ENCODE results near the gene RNU6-1.

RNU6-1 gene

GRCh38 chr15:67831363-67831762 lies 8.5 kb downstream of the RNU6-1 start:
- no peak overlapping the region for H3K27ac ChIP-seq (ENCODE audit: insufficient read depth in 1 of 2, low read depth in 1 of 2, low read length in 2 of 2, poor library complexity in 1 of 2, severe bottlenecking in 2 of 2)
- peaks cover 15 to 100% (median 50%) of the 10 kb centered on the region in 5 experiments for H3K27me3 ChIP-seq (replicated peaks in 2 of 5; ENCODE audit: control insufficient read depth in 4 of 5, insufficient read depth in 5 of 5, low read length in 4 of 5)
- H3K9me3 ChIP-seq (ENCODE audit: control extremely low read depth in 1 of 5, control insufficient read depth in 4 of 5, insufficient read depth in 2 of 5, low read depth in 1 of 5, low read length in 4 of 5), result peaks cover 0 to 2% (median 0%) of the 10 kb centered on the region in 5 experiments
- no peak overlapping the region for H3K4me3 ChIP-seq (ENCODE audit: control insufficient read depth in 1 of 7, extremely low read depth in 1 of 7, insufficient read depth in 4 of 7, low read depth in 2 of 7, low read length in 6 of 7)
- no peak for DNase-seq
- ChIA-PET POLR2A (no interaction called here), CTCF (interaction anchor here (1.1 to 2.0 kb wide), 4 partner anchors 47 to 374 kb away, joined by 3 to 5 read pairs (median 3); no protein-coding TSS in a partner anchor)
- peaks cover 11 to 77% (median 62%) of the 10 kb centered on the region in 4 experiments for H3K4me1 ChIP-seq (ENCODE audit: control extremely low read depth in 1 of 4, control insufficient read depth in 4 of 4, insufficient read depth in 4 of 4, low read length in 3 of 4)
- no peaks in the 10 kb centered on the region for H3K36me3 ChIP-seq (ENCODE audit: control insufficient read depth in 4 of 4, insufficient read depth in 4 of 4, low read length in 3 of 4)

DNA sequence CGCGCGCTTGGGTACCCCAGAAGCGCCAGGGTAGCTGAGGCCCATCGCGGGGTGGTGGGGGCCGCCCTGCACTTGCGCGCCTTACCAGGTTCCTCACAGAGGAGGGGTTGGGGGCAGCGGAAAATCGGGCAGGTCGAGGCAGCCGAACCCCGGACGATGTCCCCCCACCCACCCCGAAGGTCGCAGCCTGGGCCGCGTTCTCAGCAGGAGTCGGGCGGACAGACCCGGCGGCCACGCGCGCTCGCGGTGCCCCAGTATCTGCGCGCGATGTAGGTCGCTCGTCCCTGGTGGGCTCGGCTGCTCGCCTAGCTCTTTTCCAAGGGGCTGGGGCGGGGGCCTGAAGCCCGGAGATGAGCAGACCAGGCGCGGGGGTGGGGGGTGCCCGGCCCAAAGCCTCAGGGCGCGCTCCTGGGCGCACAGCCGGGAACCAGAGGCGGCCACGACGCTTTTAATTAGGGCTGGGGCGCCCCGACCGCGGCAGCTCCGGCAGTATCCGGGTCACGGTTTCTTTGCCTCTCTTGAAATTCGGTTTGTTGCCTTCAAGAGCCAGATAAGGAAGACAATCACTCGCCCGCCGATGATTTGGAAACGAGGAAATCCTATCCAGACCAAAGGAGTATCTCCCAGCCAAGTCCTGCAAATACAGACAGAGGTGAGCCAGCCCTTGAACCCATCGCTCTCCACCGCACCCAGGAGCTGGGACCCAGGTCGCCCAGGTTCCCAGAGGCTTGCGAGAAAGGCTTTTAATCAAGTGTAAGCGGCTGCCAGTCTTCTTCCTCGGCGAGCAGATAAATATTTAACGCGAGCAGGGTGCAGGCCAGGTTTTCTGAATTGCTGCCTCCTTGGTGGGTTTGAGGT lies 10.0 kb downstream of the RNU6-1 start:
- Histone ChIP-seq H3K4me3 (ENCODE audit: control insufficient read depth in 1 of 7, extremely low read depth in 1 of 7, insufficient read depth in 4 of 7, low read depth in 2 of 7, low read length in 6 of 7) (peak overlapping the region in 2 of 7 experiments; percentile 5 to 33), H3K9me3 (ENCODE audit: control extremely low read depth in 1 of 5, control insufficient read depth in 4 of 5, insufficient read depth in 2 of 5, low read depth in 1 of 5, low read length in 4 of 5) (peaks cover 0 to 2% (median 0%) of the 10 kb centered on the region in 5 experiments), H3K4me1 (ENCODE audit: control extremely low read depth in 1 of 4, control insufficient read depth in 4 of 4, insufficient read depth in 4 of 4, low read length in 3 of 4) (peaks cover 6 to 74% (median 57%) of the 10 kb centered on the region in 4 experiments), H3K36me3 (ENCODE audit: control insufficient read depth in 4 of 4, insufficient read depth in 4 of 4, low read length in 3 of 4) (no peaks in the 10 kb centered on the region), H3K27me3 (replicated peaks in 2 of 5; ENCODE audit: control insufficient read depth in 4 of 5, insufficient read depth in 5 of 5, low read length in 4 of 5) (peaks cover 15 to 98% (median 51%) of the 10 kb centered on the region in 5 experiments), H3K27ac (ENCODE audit: insufficient read depth in 1 of 2, low read depth in 1 of 2, low read length in 2 of 2, poor library complexity in 1 of 2, severe bottlenecking in 2 of 2) (no peak overlapping the region)
- CTCF ChIA-PET, result no interaction called here
- POLR2A ChIA-PET, result interaction anchor here (0.6 kb wide), 1 partner anchor 41 kb away, joined by 3 read pairs; no protein-coding TSS in a partner anchor
- 11% methylated on average over 62 of the region's 68 CpGs for WGBS (ENCODE audit: insufficient coverage)
- DNase-seq, result peak in 2 of 3 donors; percentile 23 to 26

GRCh38 chr15:67828969-67829646 lies 10.7 kb downstream of the RNU6-1 start:
- Histone ChIP-seq H3K4me1 (ENCODE audit: control extremely low read depth in 1 of 4, control insufficient read depth in 4 of 4, insufficient read depth in 4 of 4, low read length in 3 of 4) (peaks cover 3 to 70% (median 50%) of the 10 kb centered on the region in 4 experiments), H3K4me3 (ENCODE audit: control insufficient read depth in 1 of 7, extremely low read depth in 1 of 7, insufficient read depth in 4 of 7, low read depth in 2 of 7, low read length in 6 of 7) (peak overlapping the region in 3 of 7 experiments; percentile 27 to 33 (median 33)), H3K27me3 (replicated peaks in 2 of 5; ENCODE audit: control insufficient read depth in 4 of 5, insufficient read depth in 5 of 5, low read length in 4 of 5) (peaks cover 13 to 98% (median 54%) of the 10 kb centered on the region in 5 experiments), H3K36me3 (ENCODE audit: control insufficient read depth in 4 of 4, insufficient read depth in 4 of 4, low read length in 3 of 4) (no peaks in the 10 kb centered on the region), H3K27ac (ENCODE audit: insufficient read depth in 1 of 2, low read depth in 1 of 2, low read length in 2 of 2, poor library complexity in 1 of 2, severe bottlenecking in 2 of 2) (no peak overlapping the region), H3K9me3 (ENCODE audit: control extremely low read depth in 1 of 5, control insufficient read depth in 4 of 5, insufficient read depth in 2 of 5, low read depth in 1 of 5, low read length in 4 of 5) (peaks cover 0 to 2% (median 0%) of the 10 kb centered on the region in 5 experiments)
- DNase-seq, result peak in 2 of 3 donors; percentile 50 to 59
- ChIA-PET CTCF (no interaction called here), POLR2A (no interaction called here)
- 6% methylated on average over 32 of the region's 54 CpGs for WGBS (ENCODE audit: insufficient coverage)

DNA sequence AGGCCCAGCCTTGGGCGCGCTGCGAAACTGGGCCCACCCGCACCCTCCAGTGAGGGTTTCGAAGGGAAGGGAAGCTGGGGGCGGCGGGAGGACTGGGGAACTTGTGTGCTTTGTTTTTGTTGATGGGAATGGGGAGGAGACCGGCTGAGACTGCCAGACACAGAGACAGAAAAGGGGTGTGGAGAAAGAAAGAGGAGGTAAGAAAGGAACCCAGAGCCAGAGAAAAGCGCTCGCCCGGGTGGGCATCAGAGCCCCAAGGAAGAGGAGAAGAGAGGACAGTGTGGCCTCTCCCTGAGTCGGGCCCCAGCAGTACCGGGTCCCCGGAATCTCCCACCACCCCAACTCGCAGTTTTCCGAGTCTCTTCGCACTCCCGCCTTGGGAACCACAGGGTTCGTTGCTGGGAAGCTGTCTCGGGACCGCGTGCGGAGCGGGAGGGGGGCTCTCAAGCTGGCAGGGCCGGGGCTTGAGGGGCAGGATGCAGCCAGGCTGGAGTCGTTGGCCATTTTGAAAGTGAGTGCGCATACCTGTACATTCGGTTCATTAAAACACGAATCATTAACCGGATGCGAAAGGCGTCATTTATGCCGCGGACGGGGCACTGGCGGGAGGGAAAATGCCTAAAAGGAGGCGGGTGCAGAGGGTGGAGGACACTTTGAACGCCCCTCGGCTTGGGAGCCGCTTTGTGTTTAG lies 11.4 kb downstream of the RNU6-1 start:
- peak in 1 of 3 donors; percentile 18 for DNase-seq
- H3K4me3 ChIP-seq (ENCODE audit: control insufficient read depth in 1 of 7, extremely low read depth in 1 of 7, insufficient read depth in 4 of 7, low read depth in 2 of 7, low read length in 6 of 7), result peak overlapping the region in 4 of 7 experiments; percentile 27 to 48 (median 32)
- no peaks in the 10 kb centered on the region for H3K36me3 ChIP-seq (ENCODE audit: control insufficient read depth in 4 of 4, insufficient read depth in 4 of 4, low read length in 3 of 4)
- POLR2A ChIA-PET, result no interaction called here
- CTCF ChIA-PET, result no interaction called here
- peaks cover 2 to 69% (median 48%) of the 10 kb centered on the region in 4 experiments for H3K4me1 ChIP-seq (ENCODE audit: control extremely low read depth in 1 of 4, control insufficient read depth in 4 of 4, insufficient read depth in 4 of 4, low read length in 3 of 4)
- WGBS (ENCODE audit: insufficient coverage), result 3% methylated on average over 36 of the region's 40 CpGs
- peaks cover 0 to 2% (median 0%) of the 10 kb centered on the region in 5 experiments for H3K9me3 ChIP-seq (ENCODE audit: control extremely low read depth in 1 of 5, control insufficient read depth in 4 of 5, insufficient read depth in 2 of 5, low read depth in 1 of 5, low read length in 4 of 5)
- no peak overlapping the region for H3K27ac ChIP-seq (ENCODE audit: insufficient read depth in 1 of 2, low read depth in 1 of 2, low read length in 2 of 2, poor library complexity in 1 of 2, severe bottlenecking in 2 of 2)
- peaks cover 13 to 98% (median 59%) of the 10 kb centered on the region in 5 experiments for H3K27me3 ChIP-seq (replicated peaks in 2 of 5; ENCODE audit: control insufficient read depth in 4 of 5, insufficient read depth in 5 of 5, low read length in 4 of 5)

DNA sequence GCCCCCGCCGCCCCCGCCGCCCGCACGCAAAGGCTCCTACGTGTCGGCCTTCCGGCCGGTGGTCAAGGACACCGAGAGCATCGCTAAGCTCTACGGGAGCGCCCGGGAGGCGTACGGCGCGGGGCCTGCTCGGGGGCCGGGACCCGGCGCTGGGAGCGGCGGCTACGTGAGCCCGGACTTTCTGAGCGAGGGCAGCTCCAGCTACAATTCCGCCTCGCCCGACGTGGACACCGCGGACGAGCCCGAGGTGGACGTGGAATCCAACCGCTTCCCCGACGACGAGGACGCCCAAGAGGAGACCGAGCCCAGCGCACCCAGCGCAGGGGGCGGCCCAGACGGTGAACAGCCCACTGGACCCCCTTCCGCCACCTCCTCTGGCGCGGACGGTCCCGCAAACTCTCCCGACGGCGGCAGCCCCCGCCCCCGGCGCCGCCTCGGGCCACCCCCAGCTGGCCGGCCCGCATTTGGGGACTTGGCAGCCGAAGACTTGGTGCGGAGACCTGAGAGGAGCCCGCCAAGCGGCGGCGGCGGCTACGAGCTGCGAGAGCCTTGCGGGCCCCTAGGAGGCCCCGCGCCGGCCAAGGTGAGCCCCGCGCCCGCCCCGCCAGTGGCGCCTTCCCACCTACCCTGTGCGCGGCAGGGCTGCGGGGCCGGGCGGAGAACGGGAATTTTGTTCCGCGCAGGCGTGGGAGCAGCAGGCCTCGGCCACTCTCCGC lies 12.1 kb downstream of the RNU6-1 start:
- DNase-seq, result peak in 2 of 3 donors; percentile 36 to 50
- peaks cover 0 to 2% (median 0%) of the 10 kb centered on the region in 5 experiments for H3K9me3 ChIP-seq (ENCODE audit: control extremely low read depth in 1 of 5, control insufficient read depth in 4 of 5, insufficient read depth in 2 of 5, low read depth in 1 of 5, low read length in 4 of 5)
- no peak overlapping the region for H3K27ac ChIP-seq (ENCODE audit: insufficient read depth in 1 of 2, low read depth in 1 of 2, low read length in 2 of 2, poor library complexity in 1 of 2, severe bottlenecking in 2 of 2)
- ChIA-PET CTCF (no interaction called here), POLR2A (no interaction called here)
- peaks cover 0 to 69% (median 48%) of the 10 kb centered on the region in 4 experiments for H3K4me1 ChIP-seq (ENCODE audit: control extremely low read depth in 1 of 4, control insufficient read depth in 4 of 4, insufficient read depth in 4 of 4, low read length in 3 of 4)
- no peaks in the 10 kb centered on the region for H3K36me3 ChIP-seq (ENCODE audit: control insufficient read depth in 4 of 4, insufficient read depth in 4 of 4, low read length in 3 of 4)
- H3K27me3 ChIP-seq (replicated peaks in 2 of 5; ENCODE audit: control insufficient read depth in 4 of 5, insufficient read depth in 5 of 5, low read length in 4 of 5), result peaks cover 13 to 98% (median 55%) of the 10 kb centered on the region in 5 experiments
- WGBS (ENCODE audit: insufficient coverage), result 6% methylated on average over 83 of the region's 91 CpGs
- H3K4me3 ChIP-seq (ENCODE audit: control insufficient read depth in 1 of 7, extremely low read depth in 1 of 7, insufficient read depth in 4 of 7, low read depth in 2 of 7, low read length in 6 of 7), result peak overlapping the region in 3 of 7 experiments; percentile 32 to 48 (median 33)

GRCh38 chr15:67826717-67827561 lies 12.9 kb downstream of the RNU6-1 start:
- Histone ChIP-seq H3K27ac (ENCODE audit: insufficient read depth in 1 of 2, low read depth in 1 of 2, low read length in 2 of 2, poor library complexity in 1 of 2, severe bottlenecking in 2 of 2) (no peak overlapping the region), H3K4me3 (ENCODE audit: control insufficient read depth in 1 of 7, extremely low read depth in 1 of 7, insufficient read depth in 4 of 7, low read depth in 2 of 7, low read length in 6 of 7) (no peak overlapping the region), H3K4me1 (ENCODE audit: control extremely low read depth in 1 of 4, control insufficient read depth in 4 of 4, insufficient read depth in 4 of 4, low read length in 3 of 4) (peaks cover 0 to 66% (median 44%) of the 10 kb centered on the region in 4 experiments), H3K27me3 (replicated peaks in 2 of 5; ENCODE audit: control insufficient read depth in 4 of 5, insufficient read depth in 5 of 5, low read length in 4 of 5) (peaks cover 13 to 98% (median 54%) of the 10 kb centered on the region in 5 experiments), H3K9me3 (ENCODE audit: control extremely low read depth in 1 of 5, control insufficient read depth in 4 of 5, insufficient read depth in 2 of 5, low read depth in 1 of 5, low read length in 4 of 5) (peaks cover 0 to 2% (median 0%) of the 10 kb centered on the region in 5 experiments), H3K36me3 (ENCODE audit: control insufficient read depth in 4 of 4, insufficient read depth in 4 of 4, low read length in 3 of 4) (no peaks in the 10 kb centered on the region)
- WGBS (ENCODE audit: insufficient coverage), result 5% methylated on average over 67 of the region's 88 CpGs
- DNase-seq, result no peak
- CTCF ChIA-PET, result no interaction called here
- POLR2A ChIA-PET, result interaction anchor here (0.6 to 0.7 kb wide), 2 partner anchors 44 to 307 kb away, joined by 3 read pairs; no protein-coding TSS in a partner anchor
